Mesothelial cell of epicardium (in vitro differentiated cells): ENCODE data around the gene SPDEF. TPM values are rescaled to one million over a fixed set of nuclear protein-coding genes. Genes with fewer than 3 reads are reported as not detected.
A peak's percentile ranks its signal among the peaks of the same experiment; 100 is the strongest.

Experiments used
- DNase-seq, 2 experiments: peaks; one replicate each; pipeline ENCODE4 v3.0.0; 2021; ENCODE audit warnings: low spot score in 2 of 2; ENCODE audit not compliant: unreplicated experiment in 2 of 2
- H3K27ac Mint-ChIP-seq: 2 replicates; pipeline ENCODE4 v1.8.0; 2021; ENCODE audit warnings: mixed read lengths
- H3K27me3 Mint-ChIP-seq: 2 replicates; pipeline ENCODE4 v1.8.0; 2021; ENCODE audit warnings: low read depth, mixed read lengths
- H3K36me3 Mint-ChIP-seq: 2 replicates; pipeline ENCODE4 v1.8.0; 2021; ENCODE audit warnings: mixed read lengths
- H3K4me1 Mint-ChIP-seq: 2 replicates; pipeline ENCODE4 v1.8.0; 2021; ENCODE audit warnings: mixed read lengths
- H3K4me3 Mint-ChIP-seq: 2 replicates; pipeline ENCODE4 v1.8.0; 2021; ENCODE audit warnings: mild to moderate bottlenecking, moderate library complexity, mixed read lengths
- H3K9me3 Mint-ChIP-seq: 2 replicates; pipeline ENCODE4 v1.8.0; 2021; ENCODE audit warnings: mixed read lengths
- CTCF ChIP-seq: fragments of 200-600 bp; sonication (generic); IDR thresholded peaks from one replicate; pipeline ENCODE4 v1.5.0; 2021; ENCODE audit warnings: antibody characterized with exemption; ENCODE audit not compliant: unreplicated experiment
- total RNA-seq: library from RNA; stranded (reverse); gene quantifications from 3 replicates; pipeline ENCODE4 v1.2.1, GENCODE V29; 2021

SPDEF gene
- total RNA-seq, 1 donor from 2014 or later = 0.34 TPM

- Mint-ChIP-seq H3K4me3 (no peak overlapping the region), H3K27me3 (no peaks in the 10 kb centered on the region), H3K27ac (no peak overlapping the region), H3K4me1 (peaks cover 14% of the 10 kb centered on the region), H3K36me3 (no peaks in the 10 kb centered on the region), H3K9me3 (no peaks in the 10 kb centered on the region)
- no peak for TF ChIP-seq CTCF
- no peak for DNase-seq
These were observed 1.1 kb upstream of the SPDEF start for GRCh38 chr6:34557228-34557627.

- H3K9me3 Mint-ChIP-seq = no peaks in the 10 kb centered on the region
- H3K4me3 Mint-ChIP-seq = no peak overlapping the region
- no peak overlapping the region for H3K27ac Mint-ChIP-seq
- TF ChIP-seq CTCF = no peak
- H3K4me1 Mint-ChIP-seq = peaks cover 14% of the 10 kb centered on the region
- no peaks in the 10 kb centered on the region for H3K36me3 Mint-ChIP-seq
- no peaks in the 10 kb centered on the region for H3K27me3 Mint-ChIP-seq
- DNase-seq = no peak
These were observed 364 bp upstream of the SPDEF start for GRCh38 chr6:34556493-34556892.

GRCh38 chr6:34555328-34555727 is 801 bp downstream of the SPDEF start:
- peaks cover 14% of the 10 kb centered on the region for H3K4me1 Mint-ChIP-seq
- no peaks in the 10 kb centered on the region for H3K36me3 Mint-ChIP-seq
- no peak overlapping the region for H3K4me3 Mint-ChIP-seq
- no peak for TF ChIP-seq CTCF
- no peak for DNase-seq
- no peaks in the 10 kb centered on the region for H3K9me3 Mint-ChIP-seq
- no peak overlapping the region for H3K27ac Mint-ChIP-seq
- no peaks in the 10 kb centered on the region for H3K27me3 Mint-ChIP-seq

- Mint-ChIP-seq H3K4me1 (peaks cover 17% of the 10 kb centered on the region), H3K36me3 (no peaks in the 10 kb centered on the region), H3K4me3 (no peak overlapping the region), H3K27ac (no peak overlapping the region), H3K9me3 (no peaks in the 10 kb centered on the region), H3K27me3 (no peaks in the 10 kb centered on the region)
- no peak for TF ChIP-seq CTCF
- DNase-seq = no peak
These were observed 1.2 kb downstream of the SPDEF start for GRCh38 chr6:34555007-34555322.

GRCh38 chr6:34554291-34555006 is 1.7 kb downstream of the SPDEF start:
- no peak overlapping the region for H3K4me3 Mint-ChIP-seq
- no peak overlapping the region for H3K27ac Mint-ChIP-seq
- H3K9me3 Mint-ChIP-seq = no peaks in the 10 kb centered on the region
- peaks cover 18% of the 10 kb centered on the region for H3K4me1 Mint-ChIP-seq
- no peaks in the 10 kb centered on the region for H3K27me3 Mint-ChIP-seq
- H3K36me3 Mint-ChIP-seq = no peaks in the 10 kb centered on the region
- no peak for DNase-seq
- no peak for TF ChIP-seq CTCF

GRCh38 chr6:34553750-34554149 is 2.4 kb downstream of the SPDEF start:
- Mint-ChIP-seq H3K4me1 (peaks cover 18% of the 10 kb centered on the region), H3K27ac (peak overlapping the region; percentile 76)
- no peak for TF ChIP-seq CTCF

More at GRCh38 chr6:34553750-34554149, 2.4 kb downstream of the SPDEF start:
- no peak overlapping the region for H3K4me3 Mint-ChIP-seq
- no peaks in the 10 kb centered on the region for H3K27me3 Mint-ChIP-seq
- H3K36me3 Mint-ChIP-seq = no peaks in the 10 kb centered on the region
- DNase-seq = no peak
- no peaks in the 10 kb centered on the region for H3K9me3 Mint-ChIP-seq
